ENCODE measurements around the gene ACSF2.

GRCh38 chr17:50448643-50449042, 22.6 kb downstream of the ACSF2 start:
- TF ChIP-seq CTCF (IDR thresholded peaks at IDR 0.05; ENCODE audit: insufficient read depth, low read length, poor library complexity, severe bottlenecking) (no peak), EZH2phosphoT487 (conservative IDR thresholded peaks at IDR 0.05; ENCODE audit: low read length) (no peak)

Data from SU-DHL-6 (cell line).